Activated T-cell treated with anti-CD3 and anti-CD28 coated beads, Interleukin-2, amount 50 U/mL, for 4 hours (primary cell): Measurements from ENCODE around the gene GFPT2. TPM values are rescaled to one million over a fixed set of nuclear protein-coding genes. Genes with fewer than 3 reads are reported as not detected.
"Not testable (repeated sequence)": the region's sequence is repeated elsewhere in the genome, so short reads cannot be mapped to it uniquely, and the experiment has no call there.

Source experiments
- ATAC-seq, 2 donors: fragments of 200-7000 bp; cut with Tn5 transposase; one replicate each; pipeline ENCODE4 v1.10.0; 2021
- DNase-seq: peaks from one replicate; pipeline ENCODE4 v3.0.0-alpha.2; 2020
- H3K27me3 Mint-ChIP-seq: one replicate; pipeline ENCODE4 v1.8.0; 2021; ENCODE audit warnings: low read depth, mixed read lengths
- H3K36me3 Mint-ChIP-seq: one replicate; pipeline ENCODE4 v1.8.0; 2022; ENCODE audit warnings: mixed read lengths; ENCODE audit not compliant: insufficient read depth
- H3K4me1 Mint-ChIP-seq: one replicate; pipeline ENCODE4 v1.8.0; 2021; ENCODE audit warnings: low read depth, mixed read lengths
- H3K4me3 Mint-ChIP-seq: one replicate; pipeline ENCODE4 v1.8.0; 2021; ENCODE audit warnings: mild to moderate bottlenecking, moderate library complexity, mixed read lengths
- H3K9me3 Mint-ChIP-seq: one replicate; pipeline ENCODE4 v1.8.0; 2021; ENCODE audit warnings: mixed read lengths
- total RNA-seq, 3 donors: library from RNA; stranded (reverse); gene quantifications; one replicate each; pipeline ENCODE4 v1.2.1, GENCODE V29; 2021

GFPT2 gene
- total RNA-seq, 3 donors from 2014 or later: 0.30 to 0.48 (median 0.34) TPM

DNA sequence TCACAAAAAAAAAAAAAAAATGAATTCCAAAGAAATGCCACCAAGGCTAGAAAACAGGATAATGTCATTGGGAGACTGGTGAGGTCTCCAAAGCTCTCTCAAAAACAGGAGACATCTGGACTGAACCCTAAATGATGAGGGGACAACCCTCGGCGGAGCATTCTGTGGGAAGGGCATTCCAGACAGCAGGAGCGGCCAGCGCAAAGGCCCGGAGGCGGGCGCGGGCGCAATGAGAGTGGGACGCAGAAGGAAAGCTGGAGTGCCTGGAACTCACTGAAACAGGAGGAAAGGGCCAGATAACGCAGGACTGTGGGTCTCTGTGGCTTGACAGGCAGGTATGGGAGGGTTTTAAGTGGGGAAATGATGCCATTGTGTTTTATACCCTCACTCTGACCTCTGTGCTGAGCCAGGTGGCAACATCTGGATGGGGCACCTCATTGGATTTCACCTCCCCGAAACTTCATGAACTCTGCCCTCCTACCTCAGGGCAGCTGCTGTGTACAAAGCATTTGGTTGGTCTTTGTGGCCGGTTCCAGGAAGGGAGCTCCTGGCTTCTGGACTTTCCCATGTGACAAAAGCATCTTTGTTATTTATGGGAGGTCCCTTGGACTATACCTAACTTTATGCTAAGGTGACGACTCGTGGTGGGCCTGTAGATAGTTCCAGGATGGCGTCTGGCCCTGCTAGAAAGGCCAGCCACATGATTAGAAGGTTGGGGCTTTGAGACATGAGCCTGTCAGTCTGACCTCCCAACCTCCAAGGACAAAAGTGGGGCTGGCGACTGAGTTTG, 49.7 kb downstream of the GFPT2 start:
- DNase-seq (no peak), ATAC-seq (no peak)
- Mint-ChIP-seq H3K4me3 (no peak overlapping the region), H3K36me3 (no peaks in the 10 kb centered on the region), H3K27me3 (peaks cover 4% of the 10 kb centered on the region), H3K4me1 (no peaks in the 10 kb centered on the region), H3K9me3 (no peaks in the 10 kb centered on the region)

- Mint-ChIP-seq H3K4me1 (no peaks in the 10 kb centered on the region), H3K4me3 (no peak overlapping the region), H3K36me3 (no peaks in the 10 kb centered on the region), H3K9me3 (no peaks in the 10 kb centered on the region), H3K27me3 (peaks cover 4% of the 10 kb centered on the region)
- no peak for DNase-seq
- no peak for ATAC-seq
Measured at GRCh38 chr5:180302256-180302655, 50.9 kb downstream of the GFPT2 start.

- Mint-ChIP-seq H3K36me3 (no peaks in the 10 kb centered on the region), H3K27me3 (peaks cover 4% of the 10 kb centered on the region), H3K4me1 (no peaks in the 10 kb centered on the region), H3K4me3 (no peak overlapping the region), H3K9me3 (no peaks in the 10 kb centered on the region)
- ATAC-seq (no peak), DNase-seq (no peak)
Measured at GRCh38 chr5:180301253-180301652, 51.9 kb downstream of the GFPT2 start.

DNA sequence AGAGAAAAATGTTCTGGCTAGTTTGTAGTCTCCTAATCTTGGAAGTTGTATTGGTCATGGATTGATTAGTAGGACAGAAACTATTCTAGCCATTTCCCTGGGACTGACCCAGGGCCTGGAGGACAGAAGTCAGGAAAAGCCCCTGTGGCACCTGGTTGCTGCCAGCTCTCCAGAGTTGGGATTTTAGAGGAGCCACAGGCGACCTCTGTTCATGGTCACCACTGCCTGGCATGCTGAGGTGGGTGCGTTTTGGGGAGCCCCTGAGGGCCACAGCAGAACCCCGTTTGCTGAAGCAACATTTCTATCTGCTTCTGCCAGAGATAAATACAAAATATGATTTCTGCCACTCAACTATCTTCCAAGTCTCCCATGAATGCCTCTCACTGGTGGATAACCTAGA, 53.6 kb downstream of the GFPT2 start:
- ATAC-seq (no peak), DNase-seq (no peak)
- H3K27me3 Mint-ChIP-seq: peaks cover 2% of the 10 kb centered on the region
- H3K36me3 Mint-ChIP-seq: no peaks in the 10 kb centered on the region
- no peaks in the 10 kb centered on the region for H3K9me3 Mint-ChIP-seq
- H3K4me1 Mint-ChIP-seq: peaks cover under 1% of the 10 kb centered on the region
- H3K4me3 Mint-ChIP-seq: no peak overlapping the region

DNA sequence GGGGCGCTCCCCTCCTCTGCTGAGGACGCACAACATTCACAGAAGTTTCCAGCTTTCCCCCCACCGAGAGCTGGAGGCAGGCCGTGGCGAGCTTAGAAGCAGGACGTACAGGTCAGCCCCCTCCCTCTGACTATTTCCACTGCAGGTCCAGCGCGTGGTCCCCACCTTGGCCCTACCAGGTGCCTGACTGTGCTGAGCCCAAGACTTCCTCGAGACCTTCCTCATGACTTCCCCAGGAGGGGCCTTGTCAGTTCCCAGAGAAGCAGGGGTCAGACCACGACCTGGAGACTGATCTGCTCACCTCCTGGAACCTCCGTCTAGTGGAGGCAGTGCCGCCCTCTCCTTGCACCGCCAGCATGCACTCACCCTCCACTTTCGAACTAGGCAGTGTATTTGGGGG, 54.1 kb downstream of the GFPT2 start:
- not testable (repeated sequence) for H3K27me3 Mint-ChIP-seq, DNase-seq, H3K36me3 Mint-ChIP-seq, H3K4me3 Mint-ChIP-seq, H3K4me1 Mint-ChIP-seq, ATAC-seq, H3K9me3 Mint-ChIP-seq

DNA sequence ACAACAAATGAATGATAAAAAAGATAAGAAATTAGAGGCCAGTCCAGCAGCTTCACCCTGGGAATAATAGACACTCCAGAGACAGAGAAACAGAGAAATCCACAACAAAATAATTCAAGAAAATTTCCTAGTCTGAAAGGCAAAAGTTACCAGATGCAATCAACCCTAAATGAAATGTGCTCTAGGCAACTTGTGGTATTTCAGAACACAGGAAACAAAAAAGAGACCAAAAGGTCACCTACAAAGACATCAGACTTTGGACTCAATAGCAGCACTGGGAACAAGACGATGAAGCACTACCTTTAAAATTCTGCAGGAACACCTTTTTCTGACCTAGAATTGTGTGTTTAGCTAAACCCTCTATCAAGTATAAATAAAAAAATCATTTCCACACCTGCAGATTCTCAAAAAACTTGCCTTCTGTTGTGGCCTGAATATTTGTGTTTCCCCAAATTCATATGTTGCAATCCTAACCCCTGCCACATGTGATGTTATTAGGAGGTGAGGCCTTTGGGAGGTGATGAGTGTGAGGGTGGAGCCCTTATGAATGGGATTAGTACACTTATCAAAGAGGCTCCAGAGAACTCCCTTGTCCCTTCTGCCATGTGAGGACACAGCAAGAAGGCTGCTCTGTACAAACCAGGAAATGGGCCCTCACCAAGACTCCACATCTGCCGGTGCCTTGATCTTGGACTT, 55.4 kb downstream of the GFPT2 start:
- Mint-ChIP-seq H3K4me1 (peaks cover 10% of the 10 kb centered on the region), H3K4me3 (no peak overlapping the region), H3K27me3 (peaks cover 2% of the 10 kb centered on the region), H3K36me3 (no peaks in the 10 kb centered on the region), H3K9me3 (no peaks in the 10 kb centered on the region)
- DNase-seq: no peak
- no peak for ATAC-seq

- Mint-ChIP-seq H3K36me3 (no peaks in the 10 kb centered on the region), H3K4me3 (no peak overlapping the region), H3K9me3 (no peaks in the 10 kb centered on the region), H3K4me1 (peaks cover 12% of the 10 kb centered on the region), H3K27me3 (no peaks in the 10 kb centered on the region)
- ATAC-seq: no peak
- no peak for DNase-seq
Measured at GRCh38 chr5:180296771-180297170, 56.4 kb downstream of the GFPT2 start.

DNA sequence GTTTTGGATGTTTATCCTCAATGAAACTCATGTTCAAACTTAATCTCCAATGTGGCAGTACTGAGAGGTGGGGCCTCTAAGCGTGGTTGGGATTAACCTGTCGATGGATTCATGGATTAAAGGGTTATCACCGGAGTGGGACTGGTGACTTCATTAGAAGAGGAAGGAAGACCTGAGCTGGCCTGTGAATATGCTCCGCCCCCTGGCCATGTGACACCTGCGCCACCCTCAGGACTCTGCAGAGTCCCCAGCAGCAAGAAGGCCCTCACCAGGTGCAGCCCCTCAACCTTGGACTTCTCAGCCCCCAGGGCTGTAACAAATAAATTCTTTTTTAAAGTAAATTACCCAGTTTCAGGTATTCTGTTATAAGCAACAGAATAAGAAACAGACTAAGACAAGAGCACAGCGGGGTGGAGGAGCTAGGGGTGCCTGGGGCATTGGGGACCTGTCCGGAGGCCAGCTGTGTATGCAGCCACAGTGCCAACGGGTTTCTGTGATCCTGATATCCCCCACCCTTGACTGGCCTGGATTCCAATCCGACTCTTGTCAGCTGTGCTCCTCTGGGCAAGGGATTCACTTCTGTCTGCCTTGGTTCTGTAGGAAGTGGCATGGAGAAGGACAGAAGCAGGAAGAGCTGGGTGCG, 58.1 kb downstream of the GFPT2 start:
- ATAC-seq: no peak
- Mint-ChIP-seq H3K36me3 (no peaks in the 10 kb centered on the region), H3K27me3 (no peaks in the 10 kb centered on the region), H3K4me3 (no peak overlapping the region), H3K4me1 (peaks cover 22% of the 10 kb centered on the region), H3K9me3 (no peaks in the 10 kb centered on the region)
- no peak for DNase-seq

DNA sequence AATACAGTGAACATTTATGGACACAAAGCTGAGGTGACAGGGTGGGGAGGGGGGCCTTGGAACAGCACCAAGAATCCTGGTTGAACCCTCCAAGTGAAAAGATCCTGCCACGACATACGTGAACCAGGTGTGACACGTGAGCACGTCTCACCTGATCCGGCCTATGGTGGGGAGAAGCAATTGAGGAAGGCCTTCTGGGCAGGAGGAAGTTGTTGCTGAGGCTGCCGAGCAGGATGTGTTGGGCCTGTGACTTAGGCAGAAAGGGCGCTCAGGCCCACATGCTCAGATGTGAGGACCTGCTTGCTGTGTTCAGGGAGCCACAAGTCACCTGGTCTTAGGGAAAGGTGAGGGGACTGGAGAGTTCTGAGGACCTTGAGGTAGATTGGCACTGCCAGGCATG, 58.7 kb downstream of the GFPT2 start:
- no peaks in the 10 kb centered on the region for H3K9me3 Mint-ChIP-seq
- no peaks in the 10 kb centered on the region for H3K36me3 Mint-ChIP-seq
- DNase-seq (no peak), ATAC-seq (no peak)
- no peaks in the 10 kb centered on the region for H3K27me3 Mint-ChIP-seq
- H3K4me3 Mint-ChIP-seq: no peak overlapping the region
- H3K4me1 Mint-ChIP-seq: peaks cover 29% of the 10 kb centered on the region

GRCh38 chr5:180291943-180292831, 60.9 kb downstream of the GFPT2 start, which contains the start of gene MAPK9:
MAPK9 (minus strand) TSS chr5:180292083; CDS start chr5:180280561, 11,522 bp downstream.
- Mint-ChIP-seq H3K36me3 (peaks cover 6% of the 10 kb centered on the region), H3K9me3 (no peaks in the 10 kb centered on the region), H3K4me1 (peaks cover 33% of the 10 kb centered on the region)

DNA sequence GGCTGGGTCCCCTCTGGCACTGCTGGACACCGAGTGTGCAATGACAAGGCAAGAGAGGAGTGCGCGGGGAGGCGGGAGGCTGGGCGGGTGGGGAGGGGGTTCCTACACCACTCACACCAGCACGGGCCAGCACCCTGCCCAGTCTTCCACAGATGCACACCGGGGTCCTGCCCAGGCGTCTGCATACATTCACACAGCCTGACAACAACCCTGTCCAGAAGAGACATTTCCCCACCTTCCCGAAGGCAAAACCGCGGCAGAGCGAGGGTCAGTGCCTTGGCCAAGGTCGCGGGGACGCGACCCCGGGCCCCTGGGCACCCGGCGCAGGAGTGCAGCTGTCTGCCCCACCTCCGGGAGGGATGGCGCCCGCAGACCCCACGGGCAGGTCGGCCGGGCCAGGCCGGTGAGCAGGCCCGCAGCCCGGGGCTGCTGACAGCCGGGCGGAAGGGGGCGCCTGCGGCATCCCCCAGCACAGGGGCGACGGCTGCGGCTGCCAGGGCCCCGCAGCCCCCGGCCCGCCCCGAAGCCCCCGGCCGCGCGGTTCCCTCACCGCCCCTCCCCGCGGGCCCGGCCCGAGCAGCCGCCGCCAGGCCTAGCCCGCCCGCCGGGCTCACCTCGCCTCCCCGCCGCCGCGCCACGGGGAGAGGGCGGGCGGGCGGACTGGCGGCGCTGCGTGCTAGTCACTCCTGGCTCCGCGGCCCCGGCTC, 61.7 kb downstream of the GFPT2 start:
- Mint-ChIP-seq H3K4me1 (peaks cover 33% of the 10 kb centered on the region), H3K36me3 (peaks cover 14% of the 10 kb centered on the region), H3K4me3 (peak overlapping the region; percentile 87), H3K27me3 (no peaks in the 10 kb centered on the region), H3K9me3 (no peaks in the 10 kb centered on the region)
- ATAC-seq: peak; percentile 38 to 53
- DNase-seq: no peak

More at GRCh38 chr5:180291943-180292831, 60.9 kb downstream of the GFPT2 start, which contains the start of gene MAPK9:
- peak; percentile 88 to 91 for ATAC-seq
- no peaks in the 10 kb centered on the region for H3K27me3 Mint-ChIP-seq
- peak; percentile 75 for DNase-seq
- H3K4me3 Mint-ChIP-seq: peak within 1 kb of the TSS; percentile 93

GRCh38 chr5:180290568-180291233, 62.4 kb downstream of the GFPT2 start:
- Mint-ChIP-seq H3K9me3 (no peaks in the 10 kb centered on the region), H3K36me3 (peaks cover 15% of the 10 kb centered on the region), H3K4me3 (peak overlapping the region; percentile 87), H3K27me3 (no peaks in the 10 kb centered on the region), H3K4me1 (peaks cover 33% of the 10 kb centered on the region)
- ATAC-seq (no peak), DNase-seq (no peak)

GRCh38 chr5:180289966-180290365, 63.2 kb downstream of the GFPT2 start:
- peaks cover 33% of the 10 kb centered on the region for H3K4me1 Mint-ChIP-seq
- ATAC-seq: no peak
- no peaks in the 10 kb centered on the region for H3K27me3 Mint-ChIP-seq
- no peaks in the 10 kb centered on the region for H3K9me3 Mint-ChIP-seq
- DNase-seq: no peak
- peaks cover 20% of the 10 kb centered on the region for H3K36me3 Mint-ChIP-seq
- peak overlapping the region; percentile 87 for H3K4me3 Mint-ChIP-seq
